Tibial nerve (tissue), 3 donors: Measurements from ENCODE around the gene GGACT.

Experiments
- CTCF ChIP-seq, 5 experiments: fragments of 200-600 bp in 3 of 5; fragments of 450-650 bp in 2 of 5; sonication (generic) in 3 of 5; IDR thresholded peaks; one replicate each; pipeline ENCODE4 v1.5.1; 2016 to 2019; ENCODE audit warnings: antibody characterized with exemption in 5 of 5, mild to moderate bottlenecking in 3 of 5, moderate library complexity in 2 of 5
- POLR2A ChIP-seq, 2 donors: fragments of 450-650 bp; IDR thresholded peaks; one replicate each; pipeline ENCODE4 v1.6.1; 2017; ENCODE audit warnings: antibody characterized with exemption in 2 of 2, mild to moderate bottlenecking in 2 of 2, moderate library complexity in 2 of 2

- no peak for TF ChIP-seq CTCF (IDR thresholded peaks at IDR 0.05)
- TF ChIP-seq POLR2A (IDR thresholded peaks at IDR 0.05), result no peak
Measured at GRCh38 chr13:100530671-100531213, 57.8 kb downstream of the GGACT start.
